HK-2 (cell line): ENCODE results near the gene C1QTNF6.

Source experiments
- DNase-seq: peaks from one replicate; pipeline ENCODE4 v3.0.0-alpha.2; 2018; ENCODE audit not compliant: unreplicated experiment

Gene C1QTNF6

GRCh38 chr22:37190262-37190780 lies 2.3 kb upstream of the C1QTNF6 start:
- no peak for DNase-seq

DNA sequence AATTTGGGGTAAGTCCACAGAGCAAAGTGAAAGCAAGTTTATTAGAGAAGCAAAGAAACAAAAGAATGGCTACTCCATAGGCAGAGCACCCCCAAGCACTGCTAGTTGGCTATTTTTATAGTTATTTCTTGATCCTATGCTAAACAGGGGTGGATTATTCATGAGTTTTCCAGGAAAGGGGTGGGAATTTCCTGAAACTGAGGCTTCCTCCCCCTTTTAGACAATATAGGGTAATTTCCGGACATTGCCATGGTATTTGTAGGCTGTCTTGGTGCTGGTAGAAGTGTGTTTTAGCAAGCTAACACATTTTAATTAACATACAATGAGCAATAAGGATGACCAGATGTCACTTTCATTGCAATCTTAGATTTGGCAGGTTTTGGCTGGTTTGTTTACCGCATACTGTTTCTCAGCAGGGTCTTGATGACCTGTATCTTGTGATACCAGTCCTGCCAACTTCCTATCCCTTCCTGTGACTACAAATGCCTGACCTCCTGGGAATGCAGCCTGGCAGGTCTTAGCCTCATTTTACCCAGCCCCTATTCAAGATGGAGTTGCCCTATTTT lies 937 bp upstream of the C1QTNF6 start:
- no peak for DNase-seq

DNA sequence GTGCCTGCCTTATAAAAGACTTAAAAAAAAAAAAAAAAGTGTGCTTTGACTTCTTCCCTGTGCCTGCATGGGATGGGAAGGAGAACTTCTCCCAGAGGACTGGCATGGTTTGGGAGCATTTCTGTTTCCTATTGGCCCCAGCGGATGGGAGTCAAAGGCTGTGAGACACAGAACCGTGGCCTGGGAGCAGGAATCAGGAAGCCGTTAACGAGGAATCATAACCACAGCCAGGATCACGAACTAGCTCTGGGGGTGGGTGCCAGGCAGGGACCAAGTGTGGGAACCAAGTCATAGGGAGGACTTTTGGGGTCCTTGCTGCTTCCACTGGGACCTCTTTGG lies 526 bp downstream of the C1QTNF6 start:
- no peak for DNase-seq

DNA sequence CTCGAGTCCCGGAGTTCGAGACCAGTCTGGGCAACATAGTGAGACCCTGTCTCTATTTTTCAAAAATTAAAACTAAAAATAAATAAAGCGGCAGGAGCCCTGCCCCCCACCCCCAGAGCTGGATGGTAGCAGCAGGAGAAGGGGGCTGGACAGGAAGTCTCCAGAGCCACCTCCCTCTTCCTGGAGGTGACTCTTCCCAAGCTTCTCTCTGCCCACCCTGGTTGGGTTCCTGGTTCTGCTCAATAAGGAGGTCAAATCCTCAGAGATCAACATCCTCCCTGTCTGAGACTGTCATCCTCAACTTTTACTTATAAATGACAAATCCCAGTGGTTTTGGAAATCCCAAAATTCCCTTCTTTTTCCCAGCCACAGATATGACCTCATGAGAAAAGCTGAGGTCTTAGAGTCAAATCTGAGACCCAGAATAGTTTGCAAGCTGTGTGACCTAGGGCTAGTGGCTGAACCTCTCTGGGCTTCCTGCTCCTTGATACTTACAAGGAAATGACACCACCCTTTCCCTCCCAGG lies 987 bp downstream of the C1QTNF6 start:
- DNase-seq = peak; percentile 28

DNA sequence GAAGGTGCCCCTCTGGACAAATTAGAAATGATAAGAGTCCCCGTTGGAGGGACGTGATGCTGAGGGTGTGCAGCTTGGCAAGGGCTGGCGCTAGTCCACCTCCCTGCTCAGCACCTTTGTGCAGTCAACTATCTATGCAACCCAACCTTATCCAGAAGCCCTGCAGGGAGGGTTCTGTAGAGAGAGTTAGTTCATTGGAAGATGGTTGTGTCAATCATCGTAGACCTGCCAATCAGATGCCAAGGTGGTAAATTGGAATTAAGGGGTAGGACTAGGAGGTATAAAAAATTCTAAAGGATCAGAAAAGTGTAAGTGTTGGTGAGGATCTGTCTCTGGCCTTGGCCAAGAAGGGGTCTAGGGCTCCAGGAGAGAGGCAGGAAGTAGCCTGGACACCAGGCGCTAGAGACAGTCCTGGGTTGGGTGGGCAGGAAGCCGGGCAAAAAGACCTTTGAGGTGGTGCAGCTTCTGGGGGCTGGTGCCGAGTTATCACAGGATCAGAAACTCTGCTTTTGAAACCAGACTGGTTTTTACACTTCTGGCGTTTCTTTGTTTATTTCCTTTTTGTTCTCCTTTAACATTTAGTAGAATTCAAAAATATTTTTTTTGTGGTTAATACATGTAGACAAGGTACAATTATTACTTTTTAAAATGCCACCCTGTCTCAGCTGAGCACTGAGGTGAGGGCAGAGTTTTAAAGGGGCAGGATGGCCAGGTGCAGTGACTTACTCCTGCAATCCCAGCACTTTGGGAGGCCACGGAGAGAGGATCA lies 1.6 kb downstream of the C1QTNF6 start:
- DNase-seq = peak; percentile 16

- DNase-seq = no peak
Observed at GRCh38 chr22:37185646-37186227, 2.3 kb downstream of the C1QTNF6 start.

DNA sequence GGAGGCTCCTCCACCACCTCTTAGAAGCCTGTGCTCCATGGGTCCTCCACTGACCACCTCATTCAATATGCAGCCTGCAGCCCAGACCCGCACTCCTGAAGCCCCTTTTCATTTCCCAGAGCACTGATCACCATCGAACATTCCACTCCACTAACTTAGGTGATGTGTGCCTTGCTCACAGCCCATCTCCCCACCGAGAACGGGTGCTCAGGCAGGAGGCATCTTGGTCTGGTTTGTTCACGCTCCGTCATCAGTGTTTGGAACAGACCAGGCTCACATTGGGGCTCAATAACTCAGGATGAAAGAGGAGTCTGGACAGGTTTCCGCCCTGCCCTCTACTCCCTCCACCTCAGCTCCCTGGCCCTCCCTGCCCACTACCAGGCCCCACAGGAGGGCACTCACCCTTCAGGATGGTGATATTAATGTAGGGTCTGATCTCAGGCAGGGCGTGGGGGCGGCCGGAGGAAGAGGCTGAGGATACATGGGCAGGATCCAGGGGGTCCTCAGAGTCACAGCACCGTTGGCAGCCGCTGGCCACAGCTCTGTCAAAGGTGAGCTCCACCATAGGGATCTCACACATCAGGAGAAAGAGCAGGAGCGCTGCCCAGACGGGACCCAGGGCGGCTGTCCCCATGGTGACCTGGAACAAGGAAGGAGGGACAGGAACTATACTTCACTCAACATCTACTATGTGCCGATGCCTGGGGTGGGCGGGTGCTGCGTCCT lies 3.1 kb downstream of the C1QTNF6 start:
- DNase-seq = no peak

DNA sequence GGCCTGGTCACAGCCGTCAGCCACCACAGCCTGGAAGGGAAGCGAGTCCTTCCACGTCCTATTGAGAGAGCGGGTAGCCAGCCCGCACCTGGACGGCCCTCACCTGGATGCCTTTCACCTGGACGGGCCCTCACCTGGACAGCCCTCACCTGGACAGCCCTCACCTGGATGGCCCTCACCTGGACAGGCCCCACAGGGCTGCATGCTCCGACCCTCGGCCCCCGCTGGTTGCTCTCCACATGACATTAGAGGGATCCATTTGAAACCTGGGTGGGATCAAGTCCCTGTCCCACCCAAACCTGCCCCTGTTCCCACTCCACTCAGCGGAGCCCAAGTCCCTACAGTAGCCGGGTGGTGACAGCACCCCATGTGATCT lies 3.7 kb downstream of the C1QTNF6 start:
- DNase-seq = no peak

DNA sequence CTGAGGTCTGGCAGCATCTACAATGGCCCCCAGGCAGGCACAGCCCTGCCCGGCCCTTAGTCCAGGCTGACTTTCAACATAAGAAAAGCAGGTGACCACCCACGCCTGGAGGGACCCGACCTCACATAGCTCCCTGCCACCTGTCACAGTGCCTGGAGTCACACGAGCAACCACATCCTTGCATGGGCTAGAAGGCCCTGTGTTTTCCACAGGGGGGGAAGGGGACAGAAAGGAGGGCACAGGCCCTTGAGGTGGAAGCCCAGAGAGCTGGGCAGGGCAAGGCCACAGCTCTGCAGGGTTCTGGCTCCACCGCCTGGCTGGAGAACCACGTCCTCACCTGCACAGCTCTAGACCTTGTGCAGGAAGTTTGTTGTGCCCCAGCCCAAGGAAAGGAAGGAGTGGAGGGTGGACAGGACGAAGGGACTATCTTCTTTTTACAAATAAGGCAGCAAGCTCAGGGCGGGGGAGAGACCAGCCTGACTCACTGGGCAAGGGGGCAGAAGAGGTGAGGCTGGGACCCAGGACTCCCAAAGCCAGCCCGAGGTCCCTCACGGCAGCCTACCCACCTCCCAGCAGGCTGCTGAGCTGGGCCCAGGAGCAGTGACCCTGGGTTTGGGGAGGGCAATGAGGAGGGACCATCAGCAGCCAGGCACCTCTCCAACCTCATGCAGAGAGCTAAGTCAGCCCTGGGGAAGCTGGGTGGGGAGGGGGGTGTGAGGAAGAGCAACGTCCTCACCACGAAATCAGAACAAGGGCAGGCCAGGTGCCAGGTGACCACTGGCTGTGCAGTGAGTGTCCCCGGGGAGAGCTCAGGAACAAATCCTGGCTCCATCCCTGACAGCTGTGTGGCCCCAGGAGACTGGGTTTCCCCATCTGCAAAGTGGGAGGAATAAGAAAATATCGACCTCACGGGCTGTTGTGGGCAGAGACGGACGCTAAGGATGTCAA lies 4.3 kb downstream of the C1QTNF6 start:
- no peak for DNase-seq

- no peak for DNase-seq
Observed at GRCh38 chr22:37182949-37183245, 5.2 kb downstream of the C1QTNF6 start.

GRCh38 chr22:37182101-37182948 lies 5.7 kb downstream of the C1QTNF6 start:
- DNase-seq = no peak

GRCh38 chr22:37181681-37182080 lies 6.4 kb downstream of the C1QTNF6 start:
- no peak for DNase-seq

- no peak for DNase-seq
Observed at GRCh38 chr22:37180531-37181231, 7.4 kb downstream of the C1QTNF6 start.

- DNase-seq = no peak
Observed at GRCh38 chr22:37179622-37180420, 8.2 kb downstream of the C1QTNF6 start.

GRCh38 chr22:37179126-37179470 lies 8.9 kb downstream of the C1QTNF6 start:
- no peak for DNase-seq

DNA sequence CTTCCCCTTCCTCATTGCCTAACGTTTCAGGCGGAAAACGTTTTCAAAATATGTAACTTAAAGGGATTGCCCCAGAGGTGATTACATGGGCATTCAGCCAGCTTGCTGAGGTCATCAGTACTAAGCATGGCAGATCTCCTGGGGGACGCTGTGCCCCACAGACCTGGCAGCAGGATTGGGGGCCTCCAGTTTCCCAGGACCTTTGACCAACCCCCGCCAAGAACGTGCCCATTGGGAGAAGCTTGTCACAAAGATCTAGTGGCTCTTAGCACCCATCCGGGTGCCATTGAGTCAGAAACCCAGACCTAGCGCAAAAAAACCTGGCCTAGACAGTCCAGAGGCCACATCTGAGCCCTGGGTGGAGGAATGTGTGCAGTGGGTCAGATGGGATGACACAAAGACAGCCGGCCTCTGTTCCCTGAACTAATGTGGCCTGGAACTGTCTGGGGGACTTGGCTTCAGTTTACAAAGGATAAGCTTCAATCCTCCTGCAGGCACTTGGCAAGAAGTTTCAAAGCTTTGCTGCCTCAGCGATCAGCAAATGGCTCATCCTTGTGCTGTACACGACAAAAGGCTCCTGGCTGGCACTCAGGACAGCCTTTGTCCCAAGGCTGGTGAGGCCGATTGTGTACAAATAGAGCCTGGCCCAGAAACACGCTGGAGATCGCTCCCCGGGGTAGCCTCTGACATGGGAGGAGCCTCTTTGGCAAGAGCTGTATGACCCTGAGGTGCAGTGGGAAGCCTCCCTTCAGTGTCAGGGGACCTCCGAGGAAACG lies 9.5 kb downstream of the C1QTNF6 start:
- DNase-seq = no peak

DNA sequence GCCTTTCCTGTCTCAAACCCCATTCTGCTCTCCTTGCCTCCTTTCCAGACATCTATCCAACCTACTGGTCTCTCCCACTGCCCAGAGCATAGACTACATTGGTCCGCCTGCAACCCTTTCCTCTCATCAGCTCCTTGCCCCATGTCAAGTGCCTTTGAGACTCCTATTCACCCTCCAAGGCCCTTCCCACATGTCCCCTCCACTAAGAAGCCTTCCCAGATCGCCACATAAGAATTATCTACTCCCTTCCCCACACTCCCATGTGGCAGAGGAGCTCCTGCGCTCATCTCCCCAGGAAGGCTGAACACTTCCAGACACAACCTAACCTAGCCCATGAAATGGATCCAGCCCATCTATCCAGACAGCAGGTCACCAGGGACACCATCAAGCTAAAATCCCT lies 10.3 kb downstream of the C1QTNF6 start:
- DNase-seq = no peak

DNA sequence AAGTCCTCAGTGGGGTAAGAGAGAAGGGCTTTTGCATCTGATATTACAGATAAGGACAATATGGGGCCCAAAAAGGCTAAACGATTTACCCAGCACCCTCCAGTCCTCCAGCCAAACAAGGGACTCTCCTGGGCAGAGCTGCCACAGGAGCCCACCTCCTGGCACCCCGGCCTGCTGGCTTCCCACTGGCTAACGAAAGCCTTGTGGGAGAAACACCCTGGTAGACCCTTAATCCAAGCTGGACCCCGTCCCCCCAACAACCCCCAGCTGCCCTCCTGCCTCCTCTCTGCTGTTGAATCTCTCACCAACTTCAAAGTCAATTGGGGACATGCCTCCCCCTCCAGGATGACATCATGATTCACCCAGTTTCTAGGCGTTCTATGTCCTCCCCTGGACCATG lies 10.8 kb downstream of the C1QTNF6 start:
- DNase-seq = no peak
